ENCODE results near the gene BACH2.

BACH2 gene

DNA sequence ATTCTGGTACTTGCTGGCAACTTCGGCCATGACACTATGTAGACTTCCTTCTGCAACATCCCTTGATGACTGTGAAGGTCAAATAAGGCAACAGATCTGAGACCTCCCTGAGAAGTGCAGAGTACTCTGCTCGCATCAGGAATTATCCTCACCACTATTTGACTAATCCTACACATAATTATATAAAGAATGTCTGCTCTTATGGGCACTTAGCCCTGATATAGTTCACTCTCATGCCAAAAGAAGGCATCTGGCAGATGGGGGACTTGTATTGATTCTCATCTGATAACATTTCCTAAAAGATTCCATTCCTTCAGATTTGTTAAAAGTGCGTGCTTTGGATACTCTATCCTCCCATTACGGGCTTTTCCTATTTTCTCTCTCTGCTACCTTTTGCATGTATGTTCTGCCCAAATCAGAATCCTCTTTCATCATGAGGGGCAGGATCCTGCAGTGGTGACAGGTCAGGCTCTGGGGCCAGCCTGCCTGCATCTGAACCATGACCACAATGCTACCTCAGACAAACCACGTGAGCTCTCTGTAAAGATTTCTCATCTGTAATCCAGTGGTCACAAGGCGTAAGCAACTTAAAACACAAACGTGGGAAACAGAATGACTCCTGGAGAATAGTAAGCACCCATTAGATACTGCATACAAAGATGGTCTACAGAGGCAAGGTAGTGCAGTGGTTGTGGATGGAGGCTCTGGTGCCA lies 268.4 kb downstream of the BACH2 start:
- DNase-seq (ENCODE audit: low spot score) = no peak

- no peak for DNase-seq (ENCODE audit: low spot score)
Measured at GRCh38 chr6:90026216-90026615, 270.4 kb downstream of the BACH2 start.

- no peak for DNase-seq (ENCODE audit: low spot score)
Measured at GRCh38 chr6:90025523-90026061, 271.1 kb downstream of the BACH2 start.

- no peak for DNase-seq (ENCODE audit: low spot score)
Measured at GRCh38 chr6:90024633-90025032, 272.0 kb downstream of the BACH2 start.

GRCh38 chr6:90021711-90022110 lies 274.9 kb downstream of the BACH2 start:
- no peak for DNase-seq (ENCODE audit: low spot score)

GRCh38 chr6:90020746-90021145 lies 275.9 kb downstream of the BACH2 start:
- no peak for DNase-seq (ENCODE audit: low spot score)

DNA sequence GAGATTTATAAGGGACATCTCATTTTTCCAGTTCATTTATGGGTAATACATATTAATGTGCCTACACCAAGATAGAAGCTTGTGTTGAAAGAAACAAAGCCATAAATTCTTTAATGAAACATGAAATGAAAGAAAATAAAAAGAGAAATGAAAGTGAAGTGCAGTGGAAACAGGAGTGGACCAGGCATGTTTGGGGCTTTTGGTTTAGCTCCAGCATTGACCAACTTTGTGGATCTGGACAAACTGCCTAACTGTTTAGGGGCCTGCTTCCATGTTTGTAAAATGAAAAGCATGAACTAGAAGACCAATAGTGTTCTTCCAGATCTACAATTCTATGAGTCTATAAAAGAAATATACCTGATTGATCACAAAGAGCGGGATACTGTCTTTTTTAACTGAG lies 277.4 kb downstream of the BACH2 start:
- no peak for DNase-seq (ENCODE audit: low spot score)

DNA sequence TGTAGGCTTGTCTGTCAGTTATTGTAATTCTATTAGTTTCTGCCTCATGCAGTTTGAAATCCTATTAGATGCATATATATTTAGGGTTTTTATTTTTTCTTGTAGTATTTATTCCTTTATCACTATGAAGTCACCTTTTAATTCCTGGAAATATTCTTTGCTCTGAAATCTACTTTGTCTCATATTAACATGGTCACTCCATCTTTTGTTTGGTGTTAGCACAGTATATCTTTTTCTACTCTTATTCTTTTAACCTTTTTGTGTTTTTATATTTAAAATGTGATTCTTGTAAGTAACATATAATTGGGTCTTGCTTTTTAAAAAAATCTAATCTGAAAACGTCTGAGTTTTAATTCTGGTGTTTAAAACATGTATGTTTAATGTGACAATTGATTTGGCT lies 280.8 kb downstream of the BACH2 start:
- DNase-seq (ENCODE audit: low spot score) = no peak

GRCh38 chr6:90008908-90009501 lies 287.6 kb downstream of the BACH2 start:
- no peak for DNase-seq (ENCODE audit: low spot score)

DNA sequence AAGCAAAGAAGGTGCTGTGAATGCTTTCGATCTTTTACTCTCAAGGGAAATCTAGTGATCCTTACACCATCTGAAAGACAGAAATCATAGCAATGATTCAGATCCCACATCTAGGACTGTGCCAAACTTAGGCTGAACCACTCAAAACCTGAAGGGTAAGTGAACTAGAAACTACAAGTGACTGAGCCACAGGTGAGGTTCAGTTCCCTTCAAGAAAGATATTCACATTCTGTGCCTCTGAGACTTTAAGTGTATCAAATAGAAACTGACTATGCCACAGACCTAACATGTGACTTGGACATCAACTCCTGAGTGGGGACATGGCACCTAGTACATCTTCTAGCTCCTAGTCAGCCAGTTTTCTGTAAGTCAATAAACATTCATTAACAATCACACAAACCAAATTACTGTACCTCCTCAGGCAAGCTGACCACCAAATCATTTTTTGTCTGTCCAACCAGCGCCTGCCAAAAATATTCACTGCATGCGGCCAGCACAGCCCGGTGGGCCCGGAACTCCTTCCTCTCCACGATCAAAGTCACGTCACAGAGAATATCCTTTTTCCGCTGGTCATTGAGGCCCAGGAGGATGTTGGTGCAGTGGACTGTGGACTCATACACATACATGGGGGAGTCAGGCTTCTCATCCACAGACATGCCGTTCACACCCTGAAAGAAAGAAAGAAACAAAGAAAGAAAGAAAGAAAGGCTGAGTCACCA lies 288.3 kb downstream of the BACH2 start:
- no peak for DNase-seq (ENCODE audit: low spot score)

GRCh38 chr6:90005048-90005827 lies 291.4 kb downstream of the BACH2 start:
- no peak for DNase-seq (ENCODE audit: low spot score)

- no peak for DNase-seq (ENCODE audit: low spot score)
Measured at GRCh38 chr6:90004511-90004910, 292.1 kb downstream of the BACH2 start.

DNA sequence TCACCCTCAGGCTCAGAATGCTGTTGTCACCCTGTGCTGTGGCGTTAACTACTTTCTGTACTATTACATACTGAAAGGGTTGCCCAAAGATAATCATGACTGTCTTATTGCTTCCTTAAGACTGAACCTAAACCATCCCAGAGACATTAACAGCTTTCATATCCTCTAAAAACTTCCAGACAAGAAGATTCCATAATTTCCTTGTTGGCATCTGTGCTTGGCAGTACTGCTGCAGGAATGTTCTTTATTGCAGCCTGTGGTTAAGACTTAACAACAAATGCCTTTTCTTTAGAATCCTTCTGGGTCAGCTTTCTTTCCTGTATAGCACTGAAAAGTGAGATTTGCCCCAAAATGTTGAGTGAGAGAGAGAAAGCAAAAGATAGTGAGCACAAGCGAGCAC lies 292.7 kb downstream of the BACH2 start:
- no peak for DNase-seq (ENCODE audit: low spot score)

DNA sequence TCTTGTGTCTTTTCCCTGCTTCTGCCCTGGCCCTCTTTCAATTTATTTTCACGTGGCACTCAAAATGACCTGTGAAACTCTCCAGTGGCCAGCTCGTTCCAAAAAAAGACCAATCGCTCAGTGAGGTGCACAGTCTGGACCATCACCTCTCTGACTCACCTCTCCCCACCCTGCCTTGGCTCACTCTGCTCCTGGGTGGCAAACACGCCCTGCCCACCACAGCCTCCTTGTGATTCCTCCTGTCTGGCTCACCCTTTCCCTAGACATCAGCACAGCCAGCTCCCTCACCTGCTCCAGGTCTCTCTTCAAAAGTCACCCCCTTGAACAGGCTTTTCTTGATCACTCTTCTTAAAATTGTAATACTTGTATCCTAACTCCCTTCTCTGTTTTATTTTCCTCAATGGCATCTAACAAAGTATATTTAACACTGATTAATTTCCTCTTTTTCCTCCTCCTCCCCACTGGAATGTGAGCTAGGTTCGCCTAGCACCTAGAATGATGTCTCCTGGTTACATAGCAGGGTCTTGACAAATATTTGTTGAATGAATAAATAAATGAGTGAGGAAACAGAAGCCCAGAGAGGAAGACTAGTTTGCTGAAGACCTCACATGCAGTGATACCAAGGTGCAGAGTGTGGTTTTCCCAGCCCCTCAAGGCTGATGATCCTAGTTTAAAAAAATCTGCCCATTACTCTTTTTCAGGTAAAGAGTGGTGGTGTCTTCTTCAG lies 293.4 kb downstream of the BACH2 start:
- no peak for DNase-seq (ENCODE audit: low spot score)

GRCh38 chr6:90000864-90001731 lies 295.5 kb downstream of the BACH2 start:
- no peak for DNase-seq (ENCODE audit: low spot score)

DNA sequence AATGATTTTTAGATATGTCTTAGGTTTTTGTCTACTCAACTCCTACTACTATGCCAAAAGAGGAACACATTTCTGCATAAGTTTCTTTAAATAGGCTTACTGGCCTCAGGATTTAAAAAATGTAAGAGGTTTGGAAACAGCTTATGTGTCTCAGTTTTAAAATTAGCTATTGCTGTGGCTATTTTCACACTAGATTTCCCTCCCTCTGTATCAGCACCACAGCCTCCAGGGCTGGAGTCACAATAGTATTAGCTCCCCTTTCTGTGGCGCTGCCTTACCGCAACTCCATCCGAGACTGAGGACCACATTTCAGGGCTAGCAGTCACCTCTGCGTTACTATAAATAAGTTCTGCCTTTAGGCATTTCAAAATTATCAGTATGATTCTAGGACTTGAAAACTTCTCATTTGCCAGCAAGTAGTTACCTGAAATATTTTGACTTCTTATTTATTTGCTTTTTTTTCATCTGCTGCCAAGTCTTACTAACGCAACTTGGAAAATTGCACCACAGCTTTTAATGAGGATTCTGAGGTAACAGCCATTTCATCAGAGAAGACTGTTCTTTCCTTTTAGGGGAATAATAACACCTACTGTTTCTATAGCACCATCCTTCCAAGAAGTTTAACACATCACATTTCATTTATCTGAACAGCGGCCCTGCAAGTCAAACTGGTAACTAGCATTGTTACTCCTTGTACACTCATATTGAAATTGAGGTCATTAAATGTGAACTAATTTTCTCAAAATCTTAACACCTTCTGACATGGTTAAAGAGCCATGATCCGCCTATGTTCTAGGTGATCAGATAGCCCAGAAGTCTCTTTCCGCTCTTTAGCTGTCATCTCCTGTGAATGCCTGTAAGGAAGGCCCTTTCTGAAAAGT lies 296.5 kb downstream of the BACH2 start:
- no peak for DNase-seq (ENCODE audit: low spot score)

GRCh38 chr6:89999154-89999553 lies 297.5 kb downstream of the BACH2 start:
- no peak for DNase-seq (ENCODE audit: low spot score)

DNA sequence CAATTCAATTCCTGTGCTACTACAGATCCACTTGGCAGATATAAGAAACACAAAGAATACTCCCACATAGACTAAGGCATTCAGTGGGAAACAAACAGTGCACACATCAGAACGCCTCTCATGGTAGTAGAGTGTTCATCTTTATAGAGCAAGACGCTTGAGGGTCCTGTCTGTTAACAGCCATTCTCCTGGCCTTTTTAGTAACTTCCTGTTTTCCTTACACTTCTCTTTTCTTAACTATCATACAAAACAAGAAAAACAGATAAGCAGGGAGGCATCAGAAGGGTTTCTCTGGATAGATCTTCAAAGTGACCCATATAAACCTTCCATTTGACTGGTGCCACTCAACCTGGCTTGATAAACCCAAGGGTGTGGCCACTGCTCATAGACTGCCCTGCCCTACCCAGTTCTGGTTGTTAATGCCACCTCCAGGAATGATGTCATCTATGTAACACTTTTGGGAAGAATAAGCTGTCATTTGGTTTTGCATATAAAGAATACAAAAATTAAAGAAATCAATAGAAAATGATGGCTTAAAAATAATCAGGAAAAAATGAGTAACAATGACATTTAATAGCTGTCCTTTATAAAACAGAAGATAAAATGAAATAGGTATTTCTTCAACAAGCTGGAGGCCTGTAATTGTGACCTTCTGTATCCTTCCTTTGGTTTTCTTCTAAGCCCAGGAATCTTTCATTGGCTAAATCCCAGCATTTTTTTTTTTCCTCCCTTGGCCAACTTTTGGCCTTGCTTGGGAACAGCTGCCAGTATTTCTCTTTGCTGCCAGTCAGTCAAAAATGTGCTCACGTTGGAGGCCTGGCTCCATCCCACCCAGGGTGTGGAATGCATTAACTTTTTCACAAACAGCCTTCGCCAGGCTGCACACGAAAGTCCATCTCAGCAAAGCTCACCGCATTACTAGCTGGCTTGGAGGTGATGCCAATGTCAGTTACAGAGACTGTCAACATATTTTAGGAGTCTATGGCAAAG lies 298.9 kb downstream of the BACH2 start:
- peak; percentile 35 for DNase-seq (ENCODE audit: low spot score)
